GM21723 (cell line): Measurements from ENCODE around the gene RUNX1.

Experiments
- ATAC-seq: cut with Tn5 transposase; IDR thresholded peaks from one replicate; pipeline ENCODE4 v1.9.1; 2021; ENCODE audit warnings: mild to moderate bottlenecking, moderate library complexity; ENCODE audit not compliant: unreplicated experiment

The RUNX1 gene

DNA sequence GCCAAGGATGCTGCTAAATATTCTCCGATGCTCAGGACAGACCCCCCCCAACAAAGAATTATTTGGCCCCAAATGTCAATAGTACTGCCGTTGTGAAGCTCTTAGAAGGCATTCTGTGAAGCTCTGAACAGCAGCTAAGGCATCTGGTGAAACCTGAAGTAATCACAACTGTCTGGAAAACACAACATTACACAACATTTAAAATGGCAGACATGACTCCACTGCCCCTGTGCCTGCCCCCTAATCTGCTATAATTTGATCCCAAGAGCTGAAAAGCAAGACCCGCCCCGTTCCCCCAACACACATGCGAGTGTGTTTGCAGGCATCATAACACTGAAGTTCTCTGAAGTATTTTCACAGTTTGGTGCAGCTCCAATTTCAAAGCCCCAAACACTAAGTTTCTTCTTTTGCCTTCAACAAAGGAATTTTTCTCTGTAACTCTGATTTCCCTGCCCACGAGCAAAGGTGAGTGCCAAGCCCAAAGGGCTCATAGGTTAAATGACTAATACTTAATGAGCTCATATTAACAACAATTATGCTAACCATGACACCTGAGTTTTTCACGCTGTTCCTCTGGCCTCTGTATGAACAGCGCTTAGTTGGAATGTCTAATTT is 251.1 kb downstream of the RUNX1 start:
- no peak for ATAC-seq

- no peak for ATAC-seq
These were observed 251.9 kb downstream of the RUNX1 start for GRCh38 chr21:34797201-34797525.

GRCh38 chr21:34796518-34797200 is 252.4 kb downstream of the RUNX1 start:
- no peak for ATAC-seq

DNA sequence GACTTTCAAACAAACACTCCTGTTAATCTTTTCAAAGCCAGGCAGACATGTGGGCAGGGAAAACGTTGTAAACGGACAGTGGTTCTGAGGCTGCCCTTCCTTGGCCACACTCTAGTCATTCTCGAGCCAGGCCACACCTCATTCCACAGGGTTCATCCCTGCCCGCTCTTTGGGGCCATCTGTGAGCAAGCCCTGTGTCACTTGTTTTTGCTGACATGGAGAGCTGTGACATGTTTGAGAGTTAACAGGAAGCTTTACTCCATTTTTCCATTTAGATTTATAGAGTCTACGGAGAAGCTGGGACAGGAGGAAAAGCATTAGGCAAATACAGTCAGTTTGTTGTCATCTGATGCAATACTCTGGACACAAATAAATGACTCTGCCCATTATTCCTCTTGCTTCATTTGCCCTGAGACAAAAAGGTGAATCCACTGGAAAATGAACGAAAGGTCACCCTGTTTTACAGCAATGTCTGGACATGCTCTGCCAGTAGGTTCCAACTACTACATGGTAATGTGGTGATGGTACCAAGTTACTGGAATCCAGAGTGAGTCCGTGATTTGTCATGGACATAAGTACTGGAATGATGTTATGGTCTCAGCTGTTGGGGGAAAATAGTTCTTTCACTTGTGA is 253.4 kb downstream of the RUNX1 start:
- no peak for ATAC-seq

GRCh38 chr21:34795175-34795547 is 253.9 kb downstream of the RUNX1 start:
- no peak for ATAC-seq

DNA sequence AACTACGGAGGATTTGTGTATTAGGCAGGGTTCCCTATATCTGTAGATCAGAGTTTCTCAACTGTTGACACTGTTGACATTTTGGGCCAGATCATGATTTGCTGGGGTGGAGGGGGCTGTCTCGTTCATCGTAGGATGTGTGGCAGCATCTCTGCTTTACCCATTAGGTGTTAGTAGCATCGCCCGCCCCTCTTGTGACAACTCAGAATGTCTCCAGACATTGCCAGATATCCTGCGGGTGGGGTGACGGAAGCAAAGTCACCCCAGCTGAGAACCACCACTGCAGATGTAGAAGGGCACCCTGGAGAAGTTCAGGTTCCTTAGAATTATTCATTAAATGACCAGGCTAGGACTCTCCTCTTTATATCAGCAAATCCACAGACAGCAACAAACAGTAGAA is 254.4 kb downstream of the RUNX1 start:
- no peak for ATAC-seq

GRCh38 chr21:34793471-34793870 is 255.6 kb downstream of the RUNX1 start:
- no peak for ATAC-seq

DNA sequence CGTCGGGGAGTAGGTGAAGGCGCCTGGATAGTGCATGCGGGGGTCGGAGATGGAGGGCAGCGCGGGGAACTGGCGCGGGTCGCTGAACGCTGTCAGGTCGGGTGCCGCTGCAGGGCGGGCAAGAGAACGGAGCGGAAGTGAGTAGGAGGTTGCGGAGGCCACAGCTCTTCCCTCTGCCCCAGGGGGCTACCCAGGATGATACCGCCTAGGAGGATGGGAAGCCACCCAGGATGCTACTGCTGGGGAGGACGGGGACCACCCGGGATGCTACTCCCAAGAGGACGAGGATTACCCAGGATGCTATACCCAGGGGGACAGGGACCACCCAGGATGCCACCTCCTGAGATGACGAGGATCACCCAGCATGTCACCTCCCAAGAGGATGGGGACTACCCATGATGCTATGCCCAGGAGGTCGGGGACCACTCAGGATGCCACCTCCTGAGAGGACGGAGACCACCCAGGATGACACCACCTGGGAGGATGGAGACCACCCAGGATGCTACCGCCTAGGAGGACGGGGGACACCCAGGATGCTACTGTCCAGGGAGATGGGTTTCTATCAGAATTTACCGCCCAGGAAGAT is 256.5 kb downstream of the RUNX1 start:
- no peak for ATAC-seq

DNA sequence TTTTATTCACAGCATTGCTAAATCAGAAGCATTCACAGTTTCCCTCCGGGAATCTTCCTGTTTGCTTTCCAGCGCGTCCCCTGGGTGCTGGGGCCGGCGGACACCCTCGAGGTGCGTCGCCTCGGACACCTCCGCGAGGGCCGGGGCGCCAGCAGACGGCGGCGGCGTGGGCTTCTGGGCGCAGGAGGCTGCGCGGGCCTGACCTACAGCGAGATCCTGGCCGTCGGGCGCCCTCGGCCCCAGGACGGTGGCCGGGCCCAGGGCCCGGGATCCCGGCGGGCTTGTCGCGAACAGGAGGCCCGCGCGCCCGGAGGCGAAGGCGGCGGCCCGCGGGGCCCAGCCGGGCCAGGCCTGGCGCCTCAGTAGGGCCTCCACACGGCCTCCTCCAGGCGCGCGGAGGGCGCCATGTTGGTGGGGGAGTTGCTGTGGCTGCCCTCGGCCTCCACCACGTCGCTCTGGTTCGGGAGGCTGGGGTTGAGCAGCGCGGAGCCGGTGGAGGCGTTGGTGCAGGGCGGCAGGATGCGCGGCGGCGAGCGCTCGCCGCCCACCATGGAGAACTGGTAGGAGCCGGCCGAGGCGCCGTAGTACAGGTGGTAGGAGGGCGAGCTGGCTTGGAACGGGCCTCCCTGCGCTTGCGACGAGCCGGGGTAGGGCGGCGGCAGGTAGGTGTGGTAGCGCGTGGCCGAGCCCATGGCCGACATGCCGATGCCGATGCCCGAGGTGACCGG is 257.2 kb downstream of the RUNX1 start:
- ATAC-seq: no peak

DNA sequence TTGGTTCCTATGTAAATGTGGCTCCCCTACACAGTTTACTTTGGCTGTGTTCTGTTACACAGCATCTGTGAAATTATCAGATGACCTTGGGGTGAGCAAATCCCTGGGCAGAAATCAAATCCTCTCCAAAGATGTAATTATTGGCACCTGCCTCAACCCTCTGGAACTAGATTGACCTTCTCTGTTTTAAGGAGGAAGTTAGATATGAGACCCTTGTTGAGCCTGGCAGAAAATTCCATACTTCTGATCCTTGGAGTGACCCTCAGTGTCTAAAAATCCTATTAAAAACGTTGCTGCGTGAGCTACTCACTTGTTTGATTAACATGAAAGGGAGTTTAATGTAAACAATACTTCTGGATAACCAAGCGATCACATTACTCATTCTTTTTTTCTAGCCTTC is 258.3 kb downstream of the RUNX1 start:
- no peak for ATAC-seq

DNA sequence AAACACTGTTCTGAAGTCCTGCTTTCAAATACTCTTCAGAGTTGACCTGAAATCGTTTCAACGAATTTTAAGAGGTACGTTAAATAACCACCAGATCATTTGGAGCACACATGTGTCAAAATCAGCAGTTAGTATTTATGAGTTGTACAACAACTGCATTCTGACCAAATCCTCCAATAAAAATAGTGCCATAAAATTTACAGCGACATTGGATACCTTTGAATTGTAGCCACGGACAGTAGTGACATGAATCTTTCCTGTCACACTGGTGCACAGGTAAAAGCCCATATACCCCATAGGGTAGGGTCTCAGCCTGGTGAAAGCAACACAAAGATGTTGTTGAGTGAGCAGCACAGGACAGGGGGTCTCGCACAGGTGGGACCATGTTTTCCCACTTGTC is 258.8 kb downstream of the RUNX1 start:
- no peak for ATAC-seq

GRCh38 chr21:34788879-34789278 is 260.2 kb downstream of the RUNX1 start:
- no peak for ATAC-seq

- no peak for ATAC-seq
These were observed 265.3 kb downstream of the RUNX1 start for GRCh38 chr21:34783815-34784214.

GRCh38 chr21:34782506-34783360 is 266.4 kb downstream of the RUNX1 start:
- ATAC-seq: no peak

GRCh38 chr21:34781526-34781925 is 267.6 kb downstream of the RUNX1 start:
- no peak for ATAC-seq

GRCh38 chr21:34779860-34780259 is 269.2 kb downstream of the RUNX1 start:
- ATAC-seq: no peak

- no peak for ATAC-seq
These were observed 273.3 kb downstream of the RUNX1 start for GRCh38 chr21:34775793-34776192.

DNA sequence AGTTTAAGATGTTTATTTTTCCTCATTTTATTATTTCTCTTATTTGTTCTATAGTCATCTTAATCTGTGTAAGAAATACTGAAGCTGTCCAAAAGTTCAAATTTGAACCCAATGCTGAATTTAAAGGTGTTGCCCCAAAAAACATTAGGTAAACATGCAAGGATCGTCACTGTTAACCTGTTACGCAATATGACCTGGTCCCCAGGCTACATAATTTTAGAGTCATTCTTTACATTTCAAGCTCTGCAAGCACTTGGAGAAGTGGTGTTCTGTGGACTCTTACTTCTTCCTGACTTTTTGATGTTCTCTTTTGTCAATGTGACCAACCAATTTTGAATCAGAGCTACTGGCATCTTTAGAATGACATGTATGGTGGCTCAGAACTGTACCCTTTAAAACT is 274.4 kb downstream of the RUNX1 start:
- no peak for ATAC-seq

DNA sequence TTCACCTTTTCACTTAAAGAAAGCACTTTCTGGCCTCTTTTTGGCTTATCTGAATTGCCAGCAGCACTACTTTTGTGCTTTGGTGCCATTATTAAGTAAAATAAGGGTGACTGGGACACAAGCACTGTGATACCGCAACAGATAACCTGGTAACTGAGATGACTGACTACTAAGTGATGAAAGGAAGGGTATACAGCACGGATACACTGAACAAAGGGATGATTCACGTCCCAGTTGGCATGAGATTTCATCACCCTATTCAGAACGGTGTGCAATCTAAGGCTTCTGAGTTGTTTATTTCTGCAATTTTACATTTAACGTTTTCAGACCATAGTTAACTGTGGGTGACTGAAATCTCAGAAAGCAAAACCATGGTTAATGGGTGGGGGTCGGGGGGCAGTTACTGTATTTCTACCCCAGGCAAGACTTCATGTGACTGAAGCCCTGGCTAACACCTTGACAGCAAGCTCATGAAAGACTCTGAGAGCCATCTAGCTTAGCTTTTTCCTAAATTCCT is 277.5 kb downstream of the RUNX1 start:
- no peak for ATAC-seq

DNA sequence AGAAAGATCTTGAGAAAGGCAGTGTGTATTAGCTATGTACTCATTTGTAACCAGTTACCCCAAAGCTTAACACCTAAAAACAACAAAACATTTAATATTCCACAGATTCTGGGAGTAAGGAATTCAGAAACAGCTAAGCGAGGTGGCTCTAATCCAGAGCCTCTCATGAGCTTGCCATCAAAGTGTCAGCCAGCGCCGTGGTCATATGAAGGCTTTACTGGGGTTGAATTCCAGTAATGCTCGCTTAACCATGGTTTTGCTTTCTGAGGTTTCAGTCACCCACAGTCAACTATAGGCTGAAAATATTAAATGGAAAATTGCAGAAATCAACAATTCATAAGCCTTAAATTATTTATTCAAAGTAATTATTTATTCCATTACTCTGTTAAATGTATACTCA is 278.5 kb downstream of the RUNX1 start:
- no peak for ATAC-seq
